HG03354 (cell line): ENCODE data around the gene RCSD1.

ENCODE experiments used
- ATAC-seq: cut with Tn5 transposase; IDR thresholded peaks from one replicate; pipeline ENCODE4 v1.9.1; 2021; ENCODE audit warnings: mild to moderate bottlenecking; ENCODE audit not compliant: unreplicated experiment, poor library complexity, severe bottlenecking

The RCSD1 gene

GRCh38 chr1:167681024-167681423 lies 51.0 kb downstream of the RCSD1 start:
- no peak for ATAC-seq

GRCh38 chr1:167681451-167682098 lies 51.5 kb downstream of the RCSD1 start:
- ATAC-seq = no peak

GRCh38 chr1:167683226-167683625 lies 53.2 kb downstream of the RCSD1 start:
- no peak for ATAC-seq

GRCh38 chr1:167683641-167684502 lies 53.8 kb downstream of the RCSD1 start:
- no peak for ATAC-seq

- ATAC-seq = no peak
Observed at GRCh38 chr1:167685844-167686243, 55.8 kb downstream of the RCSD1 start.

- peak; percentile 67 for ATAC-seq
Observed at GRCh38 chr1:167687919-167688519, 58.0 kb downstream of the RCSD1 start.

- no peak for ATAC-seq
Observed at GRCh38 chr1:167689567-167689920, 59.5 kb downstream of the RCSD1 start.

GRCh38 chr1:167690053-167690452 lies 60.0 kb downstream of the RCSD1 start:
- ATAC-seq = no peak

GRCh38 chr1:167693425-167694045 lies 63.5 kb downstream of the RCSD1 start:
- no peak for ATAC-seq

GRCh38 chr1:167694691-167695090 lies 64.7 kb downstream of the RCSD1 start:
- ATAC-seq = no peak

GRCh38 chr1:167695147-167695546 lies 65.1 kb downstream of the RCSD1 start:
- ATAC-seq = no peak

- no peak for ATAC-seq
Observed at GRCh38 chr1:167695756-167696561, 65.9 kb downstream of the RCSD1 start.

GRCh38 chr1:167697667-167698141 lies 67.7 kb downstream of the RCSD1 start:
- no peak for ATAC-seq

- ATAC-seq = no peak
Observed at GRCh38 chr1:167698313-167698712, 68.3 kb downstream of the RCSD1 start.

- no peak for ATAC-seq
Observed at GRCh38 chr1:167701510-167701909, 71.5 kb downstream of the RCSD1 start.

- ATAC-seq = no peak
Observed at GRCh38 chr1:167703557-167703956, 73.5 kb downstream of the RCSD1 start.

- ATAC-seq = no peak
Observed at GRCh38 chr1:167704715-167705114, 74.7 kb downstream of the RCSD1 start.

- no peak for ATAC-seq
Observed at GRCh38 chr1:167705250-167705649, 75.2 kb downstream of the RCSD1 start.

GRCh38 chr1:167706363-167706762 lies 76.3 kb downstream of the RCSD1 start:
- ATAC-seq = no peak
